ENCODE results near the gene BPHL.
"Not testable (repeated sequence)": the region's sequence is repeated elsewhere in the genome, so short reads cannot be mapped to it uniquely, and the experiment has no call there.

DNA sequence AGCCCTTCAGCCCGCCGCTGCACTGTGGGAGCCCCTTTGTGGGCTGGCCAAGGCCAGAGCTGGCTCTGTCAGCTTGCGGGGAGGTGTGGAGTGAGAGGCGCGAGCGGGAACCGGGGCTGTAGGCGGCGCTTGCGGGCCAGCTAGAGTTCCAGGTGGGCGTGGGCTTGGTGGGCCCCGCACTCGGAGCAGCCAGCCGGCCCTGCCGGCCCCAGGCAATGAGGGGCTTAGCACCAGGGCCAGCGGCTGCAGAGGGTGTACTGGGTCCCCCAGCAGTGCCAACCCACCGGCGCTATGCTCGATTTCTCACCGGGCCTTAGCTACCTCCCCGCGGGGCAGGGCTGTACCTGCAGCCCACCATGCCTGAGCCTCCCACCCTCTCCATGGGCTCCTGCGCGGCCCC lies 52.2 kb downstream of the BPHL start:
- TF ChIP-seq, protein P1, sequence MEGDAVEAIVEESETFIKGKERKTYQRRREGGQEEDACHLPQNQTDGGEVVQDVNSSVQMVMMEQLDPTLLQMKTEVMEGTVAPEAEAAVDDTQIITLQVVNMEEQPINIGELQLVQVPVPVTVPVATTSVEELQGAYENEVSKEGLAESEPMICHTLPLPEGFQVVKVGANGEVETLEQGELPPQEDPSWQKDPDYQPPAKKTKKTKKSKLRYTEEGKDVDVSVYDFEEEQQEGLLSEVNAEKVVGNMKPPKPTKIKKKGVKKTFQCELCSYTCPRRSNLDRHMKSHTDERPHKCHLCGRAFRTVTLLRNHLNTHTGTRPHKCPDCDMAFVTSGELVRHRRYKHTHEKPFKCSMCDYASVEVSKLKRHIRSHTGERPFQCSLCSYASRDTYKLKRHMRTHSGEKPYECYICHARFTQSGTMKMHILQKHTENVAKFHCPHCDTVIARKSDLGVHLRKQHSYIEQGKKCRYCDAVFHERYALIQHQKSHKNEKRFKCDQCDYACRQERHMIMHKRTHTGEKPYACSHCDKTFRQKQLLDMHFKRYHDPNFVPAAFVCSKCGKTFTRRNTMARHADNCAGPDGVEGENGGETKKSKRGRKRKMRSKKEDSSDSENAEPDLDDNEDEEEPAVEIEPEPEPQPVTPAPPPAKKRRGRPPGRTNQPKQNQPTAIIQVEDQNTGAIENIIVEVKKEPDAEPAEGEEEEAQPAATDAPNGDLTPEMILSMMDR (IDR thresholded peaks at IDR 0.05) = not testable (repeated sequence)
- not testable (repeated sequence) for TF ChIP-seq POLR2A, POLR2AphosphoS5 (IDR thresholded peaks at IDR 0.05)

Measured in prostate gland (tissue), 2 donors.